Panc1 (cell line): ENCODE measurements around the gene PTK6. TPM values are rescaled to one million over a fixed set of nuclear protein-coding genes. Genes with fewer than 3 reads are reported as not detected.

Experiments
- ATAC-seq: fragments of 200-7000 bp; cut with Tn5 transposase; 2 replicates; pipeline ENCODE4 v1.9.1; 2020; ENCODE audit warnings: mild to moderate bottlenecking, moderate library complexity
- BruUV-seq: library from RNA; stranded (reverse); fragments of 400-500 nt; replicated peaks from 2 replicates; lab custom pipeline; 2021; lab: Mats Ljungman, UMichigan
- CTCF ChIA-PET: fragments of 300-600 bp; sonication (Branson Sonifier 250); formaldehyde crosslinking; loops from one replicate; lab custom pipeline; 2022; ENCODE audit warnings: antibody characterized with exemption; lab: Charles Lee
- POLR2A ChIA-PET: fragments of 300-600 bp; sonication (Branson Sonifier 250); formaldehyde crosslinking; loops from one replicate; lab custom pipeline; 2022; ENCODE audit warnings: antibody characterized with exemption; lab: Charles Lee
- DNase-seq: peaks from one replicate; pipeline ENCODE4 v3.0.0-alpha.2; 2010; ENCODE audit warnings: low read depth, low spot score
- H3K27ac ChIP-seq: 2 replicates; pipeline ENCODE4 v1.5.1; 2011; ENCODE audit warnings: mild to moderate bottlenecking, low read length, inconsistent platforms
- H3K27me3 ChIP-seq: fragments of 200-500 bp; sonication (Bioruptor generic); 2 replicates; pipeline ENCODE4 v1.6.0; 2014; ENCODE audit warnings: low read length, inconsistent platforms; ENCODE audit not compliant: control insufficient read depth, insufficient read depth
- H3K36me3 ChIP-seq: fragments of 200-500 bp; sonication (Bioruptor generic); 2 replicates; pipeline ENCODE4 v1.5.1; 2014; ENCODE audit warnings: inconsistent platforms, mild to moderate bottlenecking, low read length, moderate library complexity; ENCODE audit not compliant: control insufficient read depth, insufficient read depth
- H3K4me1 ChIP-seq: 2 replicates; pipeline ENCODE4 v1.5.1; 2011; ENCODE audit warnings: inconsistent platforms, mild to moderate bottlenecking, low read length, moderate library complexity; ENCODE audit not compliant: control insufficient read depth, insufficient read depth
- H3K4me3 ChIP-seq, 2 experiments: 2 replicates each; pipeline ENCODE4 v1.5.1; 2011 to 2012; ENCODE audit warnings: low read depth in 2 of 2, low read length in 2 of 2, mild to moderate bottlenecking in 2 of 2, inconsistent platforms in 1 of 2, moderate library complexity in 1 of 2
- H3K9me3 ChIP-seq: fragments of 200-500 bp; sonication (Bioruptor generic); 2 replicates; pipeline ENCODE4 v1.5.1; 2014; ENCODE audit warnings: low read depth, mild to moderate bottlenecking, inconsistent platforms, low read length, moderate library complexity; ENCODE audit not compliant: control insufficient read depth, insufficient read depth
- POLR2AphosphoS5 ChIP-seq: IDR thresholded peaks from 2 replicates; pipeline ENCODE4 v1.6.1; 2012; ENCODE audit warnings: mild to moderate bottlenecking, low read depth, low read length, moderate library complexity
- SIN3A ChIP-seq: IDR thresholded peaks from 2 replicates; pipeline ENCODE4 v1.6.1; 2012; ENCODE audit warnings: low read depth, mild to moderate bottlenecking, low read length, moderate library complexity, borderline replicate concordance; ENCODE audit not compliant: insufficient read depth
- TCF7L2 ChIP-seq: IDR thresholded peaks from 2 replicates; pipeline ENCODE4 v1.6.1; 2011; ENCODE audit warnings: mild to moderate bottlenecking, low read depth, low read length, inconsistent platforms
- in situ Hi-C: cut with HindIII; loops from 2 replicates; pipeline ENCODE4 v1.10.0; 2016; ENCODE audit warnings: low sequenced_read_pairs, low pct_unique_long_range_greater_than_20kb
- intact Hi-C: fragments of 100-400 bp; cut with micrococcal nuclease; formaldehyde crosslinking; loops from one replicate; pipeline ENCODE4 v1.10.0; 2022; ENCODE audit not compliant: unreplicated experiment
- total RNA-seq: library from RNA; stranded (reverse); gene quantifications from one replicate; pipeline ENCODE4 v1.2.1, GENCODE V29; 2021; ENCODE audit not compliant: unreplicated experiment
- TF ChIP-seq, protein P1 (sequence below), 2 experiments: IDR thresholded peaks; 2 replicates each; pipeline ENCODE4 v1.6.1; 2011 to 2012; ENCODE audit warnings: low read depth in 2 of 2, control low read depth in 1 of 2, low read length in 1 of 2, mild to moderate bottlenecking in 1 of 2, moderate library complexity in 1 of 2; ENCODE audit not compliant: insufficient read depth in 1 of 2
- TF ChIP-seq, protein P2 (sequence below): fragments of 450-650 bp; IDR thresholded peaks from 2 replicates; pipeline ENCODE4 v1.5.1; 2017; ENCODE audit warnings: mild to moderate bottlenecking

The PTK6 gene
- total RNA-seq, 1 experiment from 2014 or later = 6.5 TPM

DNA sequence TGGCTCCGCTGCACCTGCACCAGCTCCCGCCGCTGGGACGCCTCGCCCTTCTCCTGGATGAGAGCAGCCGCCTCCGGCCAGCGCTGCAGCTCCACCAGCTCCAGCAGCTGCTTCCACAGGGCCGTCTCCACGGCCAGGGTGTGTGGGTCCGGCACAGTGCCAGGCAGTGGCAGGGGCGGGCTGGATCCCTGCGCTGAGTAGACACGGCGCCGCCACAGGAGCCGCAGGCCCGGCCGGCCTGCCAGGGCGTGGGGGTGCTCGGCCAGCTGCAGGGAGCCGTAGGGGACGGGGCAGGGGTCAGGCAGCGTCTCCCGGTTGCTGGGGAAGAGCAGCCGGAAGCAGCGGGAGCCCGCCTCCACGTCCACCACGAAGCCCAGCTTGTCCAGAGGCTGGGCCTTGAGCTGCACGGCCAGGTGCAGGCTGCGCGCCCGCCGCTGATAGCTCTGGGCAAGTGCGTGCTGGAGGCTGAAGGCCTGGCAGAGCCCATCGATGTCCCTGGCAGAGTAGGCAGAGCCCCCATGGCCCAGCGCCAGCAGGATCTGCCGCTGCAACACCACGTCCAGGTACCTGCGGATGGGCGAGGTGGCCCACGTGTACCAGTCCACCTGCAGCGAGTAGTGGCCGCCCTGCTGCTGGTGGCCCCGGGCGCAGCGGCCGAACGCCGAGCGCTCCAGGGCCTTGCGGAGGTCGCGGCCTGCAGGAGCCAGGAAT, 26.2 kb upstream of the PTK6 start:
- intact Hi-C loops = no loop called here
- in situ Hi-C loops = no loop called here
- H3K27me3 ChIP-seq = no peaks in the 10 kb centered on the region
- no peak overlapping the region for H3K27ac ChIP-seq
- no peaks in the 10 kb centered on the region for H3K4me1 ChIP-seq
- DNase-seq (no peak), ATAC-seq (no peak)
- H3K36me3 ChIP-seq = no peaks in the 10 kb centered on the region
- ChIA-PET POLR2A (no interaction called here), CTCF (no interaction called here)
- no TSS peak for BruUV-seq
- TF ChIP-seq, protein P1, sequence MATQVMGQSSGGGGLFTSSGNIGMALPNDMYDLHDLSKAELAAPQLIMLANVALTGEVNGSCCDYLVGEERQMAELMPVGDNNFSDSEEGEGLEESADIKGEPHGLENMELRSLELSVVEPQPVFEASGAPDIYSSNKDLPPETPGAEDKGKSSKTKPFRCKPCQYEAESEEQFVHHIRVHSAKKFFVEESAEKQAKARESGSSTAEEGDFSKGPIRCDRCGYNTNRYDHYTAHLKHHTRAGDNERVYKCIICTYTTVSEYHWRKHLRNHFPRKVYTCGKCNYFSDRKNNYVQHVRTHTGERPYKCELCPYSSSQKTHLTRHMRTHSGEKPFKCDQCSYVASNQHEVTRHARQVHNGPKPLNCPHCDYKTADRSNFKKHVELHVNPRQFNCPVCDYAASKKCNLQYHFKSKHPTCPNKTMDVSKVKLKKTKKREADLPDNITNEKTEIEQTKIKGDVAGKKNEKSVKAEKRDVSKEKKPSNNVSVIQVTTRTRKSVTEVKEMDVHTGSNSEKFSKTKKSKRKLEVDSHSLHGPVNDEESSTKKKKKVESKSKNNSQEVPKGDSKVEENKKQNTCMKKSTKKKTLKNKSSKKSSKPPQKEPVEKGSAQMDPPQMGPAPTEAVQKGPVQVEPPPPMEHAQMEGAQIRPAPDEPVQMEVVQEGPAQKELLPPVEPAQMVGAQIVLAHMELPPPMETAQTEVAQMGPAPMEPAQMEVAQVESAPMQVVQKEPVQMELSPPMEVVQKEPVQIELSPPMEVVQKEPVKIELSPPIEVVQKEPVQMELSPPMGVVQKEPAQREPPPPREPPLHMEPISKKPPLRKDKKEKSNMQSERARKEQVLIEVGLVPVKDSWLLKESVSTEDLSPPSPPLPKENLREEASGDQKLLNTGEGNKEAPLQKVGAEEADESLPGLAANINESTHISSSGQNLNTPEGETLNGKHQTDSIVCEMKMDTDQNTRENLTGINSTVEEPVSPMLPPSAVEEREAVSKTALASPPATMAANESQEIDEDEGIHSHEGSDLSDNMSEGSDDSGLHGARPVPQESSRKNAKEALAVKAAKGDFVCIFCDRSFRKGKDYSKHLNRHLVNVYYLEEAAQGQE (IDR thresholded peaks at IDR 0.05; ENCODE audit: insufficient read depth in 1 of 2, low read depth in 2 of 2, low read length in 1 of 2) = no peak
- no peaks in the 10 kb centered on the region for H3K9me3 ChIP-seq
- H3K4me3 ChIP-seq = no peak overlapping the region

DNA sequence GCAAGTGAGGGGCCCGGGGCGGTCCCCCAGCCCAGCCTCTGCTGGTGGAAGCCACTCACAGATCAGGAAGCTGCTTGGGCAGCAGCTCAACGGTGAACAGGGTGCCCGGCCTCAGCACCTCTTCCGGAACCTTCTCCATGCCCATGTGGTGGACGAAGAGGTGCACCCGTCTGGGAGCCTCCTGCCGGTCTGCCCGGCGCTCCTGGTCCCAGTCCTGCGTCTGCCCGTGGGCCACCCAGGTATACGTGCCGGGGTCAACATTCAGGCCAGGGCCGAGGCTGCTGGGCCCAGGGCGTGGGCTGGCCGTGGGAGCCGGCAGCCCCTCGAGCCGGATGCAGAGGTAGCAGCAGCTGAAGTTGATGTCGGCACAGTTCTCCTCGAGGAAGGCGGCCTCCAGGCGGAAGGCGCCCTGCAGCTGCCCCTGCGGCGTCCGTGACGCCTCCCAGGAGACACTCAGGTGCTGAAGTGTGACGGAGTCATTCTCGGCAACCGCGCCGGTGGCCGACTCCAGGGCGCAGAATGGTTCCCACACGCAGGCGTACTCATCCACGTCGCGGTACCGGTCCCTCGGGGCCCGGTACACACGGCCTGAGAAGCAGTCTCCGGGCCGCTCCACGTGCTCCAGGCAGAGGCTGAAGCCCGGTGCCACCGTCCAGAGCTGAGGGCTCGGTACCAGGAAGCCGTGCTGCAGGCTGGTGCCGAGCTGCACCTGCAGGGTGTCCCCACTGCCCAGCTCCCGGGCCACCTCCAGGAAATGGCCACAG, 25.5 kb upstream of the PTK6 start:
- H3K9me3 ChIP-seq = no peaks in the 10 kb centered on the region
- TF ChIP-seq POLR2AphosphoS5 (no peak), TCF7L2 (no peak), SIN3A (no peak)
- TF ChIP-seq, protein P2, sequence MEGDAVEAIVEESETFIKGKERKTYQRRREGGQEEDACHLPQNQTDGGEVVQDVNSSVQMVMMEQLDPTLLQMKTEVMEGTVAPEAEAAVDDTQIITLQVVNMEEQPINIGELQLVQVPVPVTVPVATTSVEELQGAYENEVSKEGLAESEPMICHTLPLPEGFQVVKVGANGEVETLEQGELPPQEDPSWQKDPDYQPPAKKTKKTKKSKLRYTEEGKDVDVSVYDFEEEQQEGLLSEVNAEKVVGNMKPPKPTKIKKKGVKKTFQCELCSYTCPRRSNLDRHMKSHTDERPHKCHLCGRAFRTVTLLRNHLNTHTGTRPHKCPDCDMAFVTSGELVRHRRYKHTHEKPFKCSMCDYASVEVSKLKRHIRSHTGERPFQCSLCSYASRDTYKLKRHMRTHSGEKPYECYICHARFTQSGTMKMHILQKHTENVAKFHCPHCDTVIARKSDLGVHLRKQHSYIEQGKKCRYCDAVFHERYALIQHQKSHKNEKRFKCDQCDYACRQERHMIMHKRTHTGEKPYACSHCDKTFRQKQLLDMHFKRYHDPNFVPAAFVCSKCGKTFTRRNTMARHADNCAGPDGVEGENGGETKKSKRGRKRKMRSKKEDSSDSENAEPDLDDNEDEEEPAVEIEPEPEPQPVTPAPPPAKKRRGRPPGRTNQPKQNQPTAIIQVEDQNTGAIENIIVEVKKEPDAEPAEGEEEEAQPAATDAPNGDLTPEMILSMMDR = no peak
- TF ChIP-seq, protein P1 (IDR thresholded peaks at IDR 0.05; ENCODE audit: insufficient read depth in 1 of 2, low read depth in 2 of 2, low read length in 1 of 2) = no peak
- H3K27me3 ChIP-seq = no peaks in the 10 kb centered on the region
- no peak overlapping the region for H3K27ac ChIP-seq
- ATAC-seq (no peak), DNase-seq (no peak)
- in situ Hi-C loops = no loop called here
- H3K4me1 ChIP-seq = no peaks in the 10 kb centered on the region
- ChIA-PET POLR2A (no interaction called here), CTCF (no interaction called here)
- intact Hi-C loops = no loop called here
- no TSS peak for BruUV-seq
- no peak overlapping the region for H3K4me3 ChIP-seq
- no peaks in the 10 kb centered on the region for H3K36me3 ChIP-seq
